NCI-H82 treated with DMSO at 0.1 percent for 48 hours (cell line): ENCODE results near the gene SLC25A18.
"Not testable (repeated sequence)": the region's sequence is repeated elsewhere in the genome, so short reads cannot be mapped to it uniquely, and the experiment has no call there.

Experiments
- DNase-seq: peaks from one replicate; lab custom pipeline; 2025; ENCODE audit not compliant: unreplicated experiment; lab: John Stamatoyannopoulos, UW

Gene SLC25A18

DNA sequence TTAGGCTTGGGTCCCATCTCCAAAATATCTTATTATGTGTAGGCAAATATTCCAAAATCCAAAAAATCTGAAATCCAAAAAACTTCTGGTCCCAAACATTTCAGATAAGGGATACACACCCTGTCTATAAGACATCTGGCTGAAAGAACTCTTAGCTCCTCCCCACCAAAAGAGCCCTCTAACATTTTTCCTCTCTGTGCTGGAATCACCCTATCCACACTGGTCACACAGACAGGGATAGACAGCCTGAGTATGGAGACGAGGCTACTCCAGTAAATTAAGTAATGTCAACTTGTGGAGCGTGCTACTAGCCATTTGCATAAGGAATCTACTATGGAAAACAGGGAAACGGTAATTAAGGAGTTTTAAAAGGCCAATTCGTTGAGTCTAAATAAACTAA lies 40.4 kb downstream of the SLC25A18 start:
- no peak for DNase-seq

- DNase-seq = peak; percentile 64
Observed at GRCh38 chr22:17606496-17606895, 43.2 kb downstream of the SLC25A18 start.

DNA sequence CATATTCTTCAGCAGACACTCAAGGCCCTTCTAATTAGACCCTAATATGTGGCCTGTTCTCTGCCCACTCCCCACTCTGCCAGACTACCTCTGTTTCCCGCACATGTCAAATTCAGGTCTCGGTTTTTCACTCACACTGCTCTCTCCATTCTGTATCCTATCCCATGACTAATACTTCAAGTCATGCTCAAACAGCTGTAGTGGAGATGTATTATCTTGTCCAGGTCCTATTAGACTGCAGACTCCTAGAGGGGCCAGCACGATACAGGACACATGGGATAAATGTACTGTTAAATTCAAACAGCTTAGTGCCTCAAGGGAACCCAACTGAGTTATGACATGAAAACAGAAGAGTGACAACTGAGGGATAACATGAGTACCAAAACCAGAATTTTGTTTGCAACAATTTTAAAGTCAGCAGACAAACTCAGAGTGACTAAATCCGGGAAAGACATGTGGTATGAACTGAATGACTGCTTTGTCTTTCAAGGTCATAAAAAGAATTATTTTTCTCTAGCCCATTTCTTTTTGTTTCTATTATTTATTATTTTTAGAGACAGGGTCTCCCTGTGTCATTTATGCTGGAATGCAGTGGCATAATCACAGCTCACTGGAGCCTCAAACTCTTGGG lies 44.7 kb downstream of the SLC25A18 start:
- DNase-seq = no peak

GRCh38 chr22:17612057-17612456 lies 48.8 kb downstream of the SLC25A18 start:
- no peak for DNase-seq

GRCh38 chr22:17613280-17613679 lies 50.0 kb downstream of the SLC25A18 start:
- no peak for DNase-seq

DNA sequence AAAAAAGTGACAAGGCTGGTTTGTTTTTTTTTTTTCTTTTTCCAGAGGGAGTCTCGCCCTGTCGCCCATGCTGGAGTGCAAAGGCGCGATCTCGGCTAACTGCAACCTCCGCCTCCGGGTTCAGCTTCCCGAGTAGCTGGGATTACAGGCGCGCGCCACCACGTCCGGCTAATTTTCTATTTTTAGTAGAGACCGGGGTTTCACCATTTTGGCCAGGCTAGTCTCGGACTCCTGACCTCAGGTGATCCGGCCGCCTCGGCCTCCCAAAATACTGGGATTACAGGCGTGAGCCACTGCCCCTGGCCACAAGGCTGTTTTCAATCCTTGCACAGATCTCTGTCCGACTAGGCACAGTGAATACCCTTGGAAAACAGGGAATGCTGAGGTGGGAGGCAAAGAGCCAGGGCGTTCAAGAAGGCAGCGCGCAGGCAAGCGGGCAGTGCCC lies 64.7 kb downstream of the SLC25A18 start:
- DNase-seq = no peak

GRCh38 chr22:17628406-17629172 lies 65.3 kb downstream of the SLC25A18 start, which contains the start of gene ATP6V1E1:
TSS of gene ATP6V1E1 (minus strand) at chr22:17628749. CDS start at chr22:17628635, 114 bp downstream.
- peak; percentile 78 for DNase-seq

DNA sequence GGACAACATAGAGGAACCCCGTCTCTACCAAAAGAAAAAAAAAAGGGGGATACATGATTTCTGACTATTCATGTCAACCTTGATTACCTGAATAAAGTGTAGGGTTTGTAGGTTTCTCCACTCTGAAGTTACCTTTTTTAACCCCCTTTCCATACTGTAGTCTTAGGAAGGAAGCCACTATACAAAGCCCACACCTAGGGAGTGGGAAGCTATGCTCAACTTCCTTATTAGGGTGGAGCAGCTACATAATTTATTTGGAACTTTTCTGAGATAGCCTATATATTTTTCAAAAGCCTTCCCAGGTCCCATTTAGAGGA lies 65.8 kb downstream of the SLC25A18 start:
- no peak for DNase-seq

DNA sequence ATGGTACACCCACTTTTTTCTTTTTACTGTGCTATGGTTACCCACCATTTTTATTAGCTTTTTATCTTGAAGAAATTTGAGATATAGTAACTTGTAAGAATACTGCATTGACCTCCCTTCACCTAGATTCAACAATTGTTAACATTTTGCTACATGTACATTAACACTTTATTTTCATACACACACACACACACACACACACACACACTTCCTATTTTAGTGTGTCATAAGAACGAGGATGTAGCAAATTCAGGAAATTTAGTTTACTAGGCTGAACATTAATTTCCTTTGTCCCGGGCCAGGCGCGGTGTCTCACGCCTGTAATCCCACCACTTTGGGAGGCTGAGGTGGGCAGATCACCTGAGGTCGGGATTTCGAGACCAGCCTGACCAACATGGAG lies 66.3 kb downstream of the SLC25A18 start:
- DNase-seq = no peak

- DNase-seq = no peak
Observed at GRCh38 chr22:17631076-17631565, 67.8 kb downstream of the SLC25A18 start.

DNA sequence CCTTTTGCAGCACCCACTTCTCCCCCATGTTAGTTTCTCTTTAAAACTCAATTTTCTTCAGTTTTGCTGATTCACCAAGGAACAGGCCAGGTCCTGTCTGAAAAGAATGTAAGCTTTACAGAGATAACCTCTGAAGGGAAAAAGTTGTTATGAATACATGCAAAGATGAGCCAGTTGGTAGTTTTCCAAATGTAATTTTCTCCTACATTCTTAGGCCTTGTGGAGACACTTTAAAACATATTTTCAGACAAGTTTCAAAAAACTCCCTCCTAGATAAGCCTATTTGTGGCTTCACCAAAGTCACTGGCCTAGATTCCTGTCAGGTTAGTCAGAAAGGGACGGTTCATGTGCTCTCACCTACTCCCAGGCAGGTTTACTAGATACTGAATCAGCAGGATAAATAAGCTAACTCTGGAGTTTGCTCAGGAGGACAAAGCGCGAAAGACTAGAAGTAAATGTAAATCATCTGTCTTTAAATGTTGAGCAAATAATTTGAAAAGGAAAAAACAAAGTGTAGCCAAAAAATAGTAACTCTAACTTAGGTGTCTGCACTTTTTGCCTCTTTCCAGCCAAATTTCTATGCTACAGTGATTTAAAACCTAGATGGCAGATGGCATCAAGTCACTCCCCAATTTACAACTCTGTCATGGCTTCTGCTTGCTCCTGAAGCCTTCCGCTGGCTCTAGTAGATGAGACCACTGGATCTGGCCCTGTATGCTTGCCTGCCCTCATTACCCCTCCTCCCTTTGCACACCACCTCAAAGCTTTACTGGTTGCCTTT lies 70.1 kb downstream of the SLC25A18 start:
- no peak for DNase-seq

- DNase-seq = no peak
Observed at GRCh38 chr22:17633998-17634323, 70.7 kb downstream of the SLC25A18 start.

DNA sequence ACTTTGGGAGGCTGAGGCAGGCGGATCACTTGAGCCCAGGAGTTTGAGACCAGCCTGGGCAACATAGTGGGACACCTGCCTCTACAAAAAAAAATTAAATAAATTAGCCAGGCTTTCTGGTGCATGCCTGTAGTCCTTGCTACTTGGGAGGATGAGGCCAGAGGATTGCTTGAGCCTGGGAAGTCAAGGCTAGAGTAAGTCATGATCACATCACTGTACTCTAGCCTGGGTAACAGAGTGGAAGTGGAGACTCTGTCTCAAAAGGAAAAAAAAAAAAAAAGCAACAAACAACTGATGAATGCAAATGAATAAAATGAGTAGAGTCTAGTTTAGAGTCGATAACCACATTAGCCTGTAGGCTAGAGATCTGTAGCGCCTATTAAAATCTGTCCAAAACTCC lies 71.4 kb downstream of the SLC25A18 start:
- DNase-seq = no peak

DNA sequence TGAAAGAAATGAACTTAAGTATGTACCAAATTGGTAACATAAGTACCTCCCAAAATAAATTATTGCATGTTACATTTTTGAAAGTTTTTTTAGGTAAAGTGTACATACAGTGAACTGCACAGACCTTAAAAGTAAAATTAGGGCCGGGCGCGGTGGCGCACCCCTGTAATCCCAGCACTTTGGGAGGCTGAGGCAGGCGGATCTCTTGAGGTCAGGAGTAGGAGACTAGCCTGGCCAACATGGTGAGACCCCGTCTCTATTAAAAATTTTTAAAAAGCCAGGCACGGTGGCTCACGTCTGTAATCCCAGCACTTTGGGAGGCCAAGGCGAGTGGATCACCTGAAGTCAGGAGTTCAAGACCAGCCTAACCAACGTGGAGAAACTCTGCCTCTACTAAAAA lies 73.6 kb downstream of the SLC25A18 start:
- DNase-seq = not testable (repeated sequence)

GRCh38 chr22:17637490-17638181 lies 74.3 kb downstream of the SLC25A18 start:
- DNase-seq = no peak

DNA sequence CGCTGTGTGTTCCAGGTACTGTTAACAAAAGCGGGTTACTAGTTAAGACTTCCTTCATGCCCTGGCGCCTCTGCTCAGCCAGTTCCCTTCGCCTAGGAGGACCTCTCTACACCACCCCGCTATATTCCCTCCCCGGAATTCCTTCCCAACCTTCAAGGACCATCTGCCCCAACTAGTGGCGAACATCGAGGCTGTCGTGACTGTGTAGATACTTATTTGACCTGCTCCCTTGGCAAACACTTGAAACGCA lies 74.8 kb downstream of the SLC25A18 start:
- DNase-seq = peak; percentile 60

- DNase-seq = peak; percentile 60
Observed at GRCh38 chr22:17638432-17639246, 75.3 kb downstream of the SLC25A18 start, which contains the start of gene BCL2L13. TSS of gene BCL2L13 (plus strand) at chr22:17638757. CDS start at chr22:17655712, 16,955 bp downstream.

DNA sequence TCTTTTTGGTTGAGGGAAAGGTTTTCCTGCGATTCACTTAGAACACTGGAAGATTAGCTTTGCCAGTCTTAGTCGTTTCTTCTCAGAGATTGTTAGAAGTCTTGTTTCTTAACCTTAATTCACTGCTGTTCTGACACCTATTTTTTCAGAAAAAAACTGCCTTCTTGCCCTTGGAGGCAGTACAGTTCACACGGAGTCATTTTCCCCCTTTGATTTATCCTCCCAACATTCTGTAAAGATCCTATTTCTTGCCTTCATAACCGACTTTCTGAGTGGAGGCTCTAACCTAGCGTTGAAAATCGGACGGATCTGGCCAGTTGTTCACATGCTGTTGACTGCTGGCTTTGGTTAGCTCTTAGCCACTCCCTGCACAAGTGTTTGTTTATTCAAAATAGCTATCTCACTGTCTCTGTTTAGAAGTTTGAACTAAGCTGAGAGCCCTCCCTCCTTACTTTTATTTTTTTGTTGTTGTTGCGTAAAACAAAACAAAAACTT lies 76.0 kb downstream of the SLC25A18 start:
- no peak for DNase-seq
